Myocyte (in vitro differentiated cells): ENCODE measurements around the gene HACD1. TPM values are rescaled to one million over a fixed set of nuclear protein-coding genes. Genes with fewer than 3 reads are reported as not detected.

Source experiments
- DNase-seq: peaks from one replicate; pipeline ENCODE4 v3.0.0-alpha.2; 2012; ENCODE audit warnings: low read depth
- total RNA-seq: library from RNA; depleted of rRNA; stranded (reverse); fragments of >200 nt; gene quantifications from 2 replicates; pipeline ENCODE4 v1.2.3, GENCODE V29; 2014

Gene HACD1
- total RNA-seq, 1 donor from 2014 or later: 217 TPM

GRCh38 chr10:17586821-17587234 lies 30.3 kb downstream of the HACD1 start:
- no peak for DNase-seq

GRCh38 chr10:17585016-17585415 lies 32.2 kb downstream of the HACD1 start:
- DNase-seq: no peak

- DNase-seq: no peak
These were observed 36.3 kb downstream of the HACD1 start for GRCh38 chr10:17580885-17581284.

GRCh38 chr10:17578603-17579002 lies 38.6 kb downstream of the HACD1 start:
- no peak for DNase-seq

GRCh38 chr10:17576768-17577167 lies 40.4 kb downstream of the HACD1 start:
- DNase-seq: peak; percentile 64

- no peak for DNase-seq
These were observed 52.3 kb downstream of the HACD1 start for GRCh38 chr10:17564911-17565310.

GRCh38 chr10:17563452-17563851 lies 53.7 kb downstream of the HACD1 start:
- no peak for DNase-seq

GRCh38 chr10:17562614-17563013 lies 54.6 kb downstream of the HACD1 start:
- peak; percentile 91 for DNase-seq

GRCh38 chr10:17561111-17561510 lies 56.1 kb downstream of the HACD1 start:
- no peak for DNase-seq

GRCh38 chr10:17557459-17557858 lies 59.7 kb downstream of the HACD1 start:
- DNase-seq: no peak

- DNase-seq: no peak
These were observed 68.4 kb downstream of the HACD1 start for GRCh38 chr10:17548770-17549169.

GRCh38 chr10:17548162-17548561 lies 69.0 kb downstream of the HACD1 start:
- DNase-seq: no peak

- DNase-seq: no peak
These were observed 70.1 kb downstream of the HACD1 start for GRCh38 chr10:17547060-17547459.

GRCh38 chr10:17544465-17544864 lies 72.7 kb downstream of the HACD1 start:
- DNase-seq: no peak

Other genes starting within 250 kb of the HACD1 start
- gene ST8SIA6, start 162.8 kb downstream of the HACD1 start, total RNA-seq: 0.47 TPM in 1 of 2 replicates, not detected in the other
- 75.2 and 77.6 TPM in 2 replicates for gene STAM, start 26.8 kb upstream of the HACD1 start, total RNA-seq
- 0.13 and 0.31 TPM in 2 replicates for gene TMEM236, start 134.8 kb upstream of the HACD1 start, total RNA-seq
- gene MRC1, start 192.0 kb upstream of the HACD1 start, total RNA-seq: 0.05 TPM in 2 replicates